Stimulated activated CD4-positive, alpha-beta T cell treated with anti-CD3 and anti-CD28 coated beads, Interleukin-1b, Interleukin-23, amount 100 ng/mL, for 1 hour (primary cell): ENCODE measurements around the gene TENT4A.

Experiments
- DNase-seq, 2 donors: peaks; one replicate each; pipeline ENCODE4 v3.0.0-alpha.2; 2020; ENCODE audit warnings: low read depth in 2 of 2

TENT4A gene

GRCh38 chr5:6803981-6804550 is 90.8 kb downstream of the TENT4A start:
- no peak for DNase-seq

- DNase-seq: no peak
Observed at GRCh38 chr5:6804766-6805501, 91.7 kb downstream of the TENT4A start.

GRCh38 chr5:6805841-6806240 is 92.6 kb downstream of the TENT4A start:
- DNase-seq: no peak
